Astrocyte (in vitro differentiated cells and primary cell): Measurements from ENCODE around the gene SORBS2. TPM values are rescaled to one million over a fixed set of nuclear protein-coding genes. Genes with fewer than 3 reads are reported as not detected.

Source experiments
- DNase-seq: peaks from one replicate; pipeline ENCODE4 v3.0.0-alpha.2; 2010; ENCODE audit warnings: low read depth
- FAIRE-seq: peaks from 2 replicates; lab custom pipeline; 2011; peaks lifted over from hg19 to GRCh38; lab: Jason Lieb, UNC
- H2AFZ ChIP-seq: 2 replicates; pipeline ENCODE4 v1.6.0; 2012; ENCODE audit warnings: low read depth, low read length, inconsistent platforms
- H3K27ac ChIP-seq: 2 replicates; pipeline ENCODE4 v1.5.1; 2011; ENCODE audit warnings: low read depth, low read length, inconsistent platforms
- H3K27me3 ChIP-seq: 2 replicates; pipeline ENCODE4 v1.6.0; 2011; ENCODE audit warnings: low read length, inconsistent platforms; ENCODE audit not compliant: insufficient read depth
- H3K36me3 ChIP-seq: 2 replicates; pipeline ENCODE4 v1.5.1; 2011; ENCODE audit warnings: low read length, inconsistent platforms; ENCODE audit not compliant: insufficient read depth
- H3K4me1 ChIP-seq: 2 replicates; pipeline ENCODE4 v1.5.1; 2011; ENCODE audit warnings: low read length, inconsistent platforms; ENCODE audit not compliant: insufficient read depth
- H3K4me2 ChIP-seq: 2 replicates; pipeline ENCODE4 v1.6.0; 2012; ENCODE audit warnings: low read length, inconsistent platforms
- H3K4me3 ChIP-seq: 2 replicates; pipeline ENCODE4 v1.5.1; 2011; ENCODE audit warnings: low read depth, mild to moderate bottlenecking, low read length, inconsistent platforms; ENCODE audit not compliant: insufficient read depth
- H3K79me2 ChIP-seq: 2 replicates; pipeline ENCODE4 v1.6.0; 2012; ENCODE audit warnings: mild to moderate bottlenecking, low read length, inconsistent platforms; ENCODE audit not compliant: insufficient read depth
- H3K9ac ChIP-seq: 2 replicates; pipeline ENCODE4 v1.6.0; 2012; ENCODE audit warnings: mild to moderate bottlenecking, low read length, inconsistent platforms
- H3K9me3 ChIP-seq: 2 replicates; pipeline ENCODE4 v1.5.1; 2012; ENCODE audit warnings: low read depth, mild to moderate bottlenecking, low read length, inconsistent platforms; ENCODE audit not compliant: insufficient read depth
- H4K20me1 ChIP-seq: 2 replicates; pipeline ENCODE4 v1.6.0; 2012; ENCODE audit warnings: low read length, inconsistent platforms; ENCODE audit not compliant: insufficient read depth
- H3K27ac Mint-ChIP-seq: one replicate; pipeline ENCODE4 v1.8.0; 2021; ENCODE audit warnings: mild to moderate bottlenecking, mixed read lengths; ENCODE audit not compliant: unreplicated experiment
- H3K27me3 Mint-ChIP-seq: one replicate; pipeline ENCODE4 v1.8.0; 2021; ENCODE audit warnings: low read depth, mixed read lengths; ENCODE audit not compliant: unreplicated experiment
- H3K36me3 Mint-ChIP-seq: one replicate; pipeline ENCODE4 v1.8.0; 2021; ENCODE audit warnings: low read depth, mixed read lengths; ENCODE audit not compliant: unreplicated experiment
- H3K4me1 Mint-ChIP-seq: one replicate; pipeline ENCODE4 v1.8.0; 2021; ENCODE audit warnings: low read depth, mixed read lengths; ENCODE audit not compliant: unreplicated experiment
- H3K4me3 Mint-ChIP-seq: one replicate; pipeline ENCODE4 v1.8.0; 2021; ENCODE audit warnings: mild to moderate bottlenecking, moderate library complexity, mixed read lengths; ENCODE audit not compliant: unreplicated experiment
- H3K9me3 Mint-ChIP-seq: one replicate; pipeline ENCODE4 v1.8.0; 2021; ENCODE audit warnings: mild to moderate bottlenecking, mixed read lengths; ENCODE audit not compliant: unreplicated experiment
- EZH2 ChIP-seq: IDR thresholded peaks from 2 replicates; pipeline ENCODE4 v1.6.1; 2012; ENCODE audit warnings: mild to moderate bottlenecking, low read length, inconsistent platforms; ENCODE audit not compliant: insufficient read depth
- total RNA-seq: library from RNA; stranded (reverse); gene quantifications from 2 replicates; pipeline ENCODE4 v1.2.1, GENCODE V29; 2021
- TF ChIP-seq, protein P1 (sequence below): IDR thresholded peaks from 2 replicates; pipeline ENCODE4 v1.5.1; 2011; ENCODE audit warnings: low read depth, mild to moderate bottlenecking, inconsistent platforms, low read length, moderate library complexity; ENCODE audit not compliant: insufficient read depth

SORBS2 gene
- total RNA-seq, 1 donor from 2014 or later, result 97.4 TPM

DNA sequence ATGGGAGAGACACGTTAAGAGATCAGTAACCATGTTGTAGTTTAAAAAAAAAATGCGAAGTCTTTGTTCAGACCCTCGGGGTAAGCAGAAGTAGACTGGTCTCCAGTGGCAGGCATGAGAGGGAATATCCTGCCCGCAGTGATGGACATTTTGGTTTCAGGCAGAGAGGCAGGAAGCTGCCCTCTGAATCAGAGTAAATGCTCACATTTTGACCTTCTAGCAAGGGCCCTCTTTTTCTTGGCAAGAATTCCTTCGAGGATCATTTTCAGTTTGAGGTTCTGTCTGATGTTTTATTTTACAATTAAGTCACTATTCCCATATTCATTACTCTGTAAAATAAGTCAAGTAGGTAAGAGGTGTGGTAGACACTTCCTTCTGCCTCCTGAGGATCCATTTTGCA, 28.4 kb downstream of the SORBS2 start:
- Histone ChIP-seq H4K20me1 (no peaks in the 10 kb centered on the region), H2AFZ (no peak overlapping the region), H3K4me1 (peaks cover 7% of the 10 kb centered on the region), H3K36me3 (no peaks in the 10 kb centered on the region), H3K79me2 (no peaks in the 10 kb centered on the region), H3K27me3 (no peaks in the 10 kb centered on the region), H3K9me3 (no peaks in the 10 kb centered on the region), H3K4me3 (no peak overlapping the region), H3K9ac (no peak overlapping the region), H3K27ac (no peak overlapping the region), H3K4me2 (no peak overlapping the region)
- no peaks in the 10 kb centered on the region for H3K27me3 Mint-ChIP-seq
- no peaks in the 10 kb centered on the region for H3K36me3 Mint-ChIP-seq
- FAIRE-seq, result no peak
- H3K4me3 Mint-ChIP-seq, result no peak overlapping the region
- H3K9me3 Mint-ChIP-seq, result no peaks in the 10 kb centered on the region
- H3K27ac Mint-ChIP-seq, result no peak overlapping the region
- peaks cover 32% of the 10 kb centered on the region for H3K4me1 Mint-ChIP-seq
- DNase-seq, result no peak
- TF ChIP-seq, protein P1, sequence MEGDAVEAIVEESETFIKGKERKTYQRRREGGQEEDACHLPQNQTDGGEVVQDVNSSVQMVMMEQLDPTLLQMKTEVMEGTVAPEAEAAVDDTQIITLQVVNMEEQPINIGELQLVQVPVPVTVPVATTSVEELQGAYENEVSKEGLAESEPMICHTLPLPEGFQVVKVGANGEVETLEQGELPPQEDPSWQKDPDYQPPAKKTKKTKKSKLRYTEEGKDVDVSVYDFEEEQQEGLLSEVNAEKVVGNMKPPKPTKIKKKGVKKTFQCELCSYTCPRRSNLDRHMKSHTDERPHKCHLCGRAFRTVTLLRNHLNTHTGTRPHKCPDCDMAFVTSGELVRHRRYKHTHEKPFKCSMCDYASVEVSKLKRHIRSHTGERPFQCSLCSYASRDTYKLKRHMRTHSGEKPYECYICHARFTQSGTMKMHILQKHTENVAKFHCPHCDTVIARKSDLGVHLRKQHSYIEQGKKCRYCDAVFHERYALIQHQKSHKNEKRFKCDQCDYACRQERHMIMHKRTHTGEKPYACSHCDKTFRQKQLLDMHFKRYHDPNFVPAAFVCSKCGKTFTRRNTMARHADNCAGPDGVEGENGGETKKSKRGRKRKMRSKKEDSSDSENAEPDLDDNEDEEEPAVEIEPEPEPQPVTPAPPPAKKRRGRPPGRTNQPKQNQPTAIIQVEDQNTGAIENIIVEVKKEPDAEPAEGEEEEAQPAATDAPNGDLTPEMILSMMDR, result no peak
- no peak for TF ChIP-seq EZH2

DNA sequence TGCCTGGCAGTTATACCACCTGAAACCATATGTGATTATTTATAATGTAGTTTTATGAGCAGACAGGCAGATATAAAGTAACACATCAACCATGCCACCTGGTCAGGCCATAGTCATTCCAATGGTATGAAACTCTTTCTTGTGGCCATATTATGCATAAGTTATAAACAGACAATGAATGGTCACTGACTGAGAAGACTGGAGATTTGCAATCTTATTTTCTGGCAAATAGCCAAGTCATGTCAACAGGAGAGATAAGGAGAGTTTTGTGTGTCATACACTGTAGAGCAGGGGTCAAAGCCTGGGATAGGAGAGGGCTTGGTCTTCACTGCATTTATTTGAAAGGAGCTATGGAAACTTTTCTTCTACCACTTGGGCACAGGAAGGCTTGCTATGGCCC, 29.5 kb downstream of the SORBS2 start:
- Histone ChIP-seq H3K9me3 (no peaks in the 10 kb centered on the region), H3K27me3 (no peaks in the 10 kb centered on the region), H3K4me3 (no peak overlapping the region), H2AFZ (no peak overlapping the region), H3K36me3 (no peaks in the 10 kb centered on the region), H4K20me1 (no peaks in the 10 kb centered on the region), H3K4me1 (peaks cover 7% of the 10 kb centered on the region), H3K9ac (no peak overlapping the region), H3K79me2 (no peaks in the 10 kb centered on the region), H3K4me2 (no peak overlapping the region), H3K27ac (no peak overlapping the region)
- DNase-seq (peak; percentile 60), FAIRE-seq (peak; percentile 68)
- Mint-ChIP-seq H3K27me3 (no peaks in the 10 kb centered on the region), H3K27ac (no peak overlapping the region), H3K4me1 (peaks cover 33% of the 10 kb centered on the region), H3K9me3 (no peaks in the 10 kb centered on the region), H3K4me3 (no peak overlapping the region), H3K36me3 (no peaks in the 10 kb centered on the region)
- TF ChIP-seq EZH2, result no peak
- TF ChIP-seq, protein P1, result no peak

DNA sequence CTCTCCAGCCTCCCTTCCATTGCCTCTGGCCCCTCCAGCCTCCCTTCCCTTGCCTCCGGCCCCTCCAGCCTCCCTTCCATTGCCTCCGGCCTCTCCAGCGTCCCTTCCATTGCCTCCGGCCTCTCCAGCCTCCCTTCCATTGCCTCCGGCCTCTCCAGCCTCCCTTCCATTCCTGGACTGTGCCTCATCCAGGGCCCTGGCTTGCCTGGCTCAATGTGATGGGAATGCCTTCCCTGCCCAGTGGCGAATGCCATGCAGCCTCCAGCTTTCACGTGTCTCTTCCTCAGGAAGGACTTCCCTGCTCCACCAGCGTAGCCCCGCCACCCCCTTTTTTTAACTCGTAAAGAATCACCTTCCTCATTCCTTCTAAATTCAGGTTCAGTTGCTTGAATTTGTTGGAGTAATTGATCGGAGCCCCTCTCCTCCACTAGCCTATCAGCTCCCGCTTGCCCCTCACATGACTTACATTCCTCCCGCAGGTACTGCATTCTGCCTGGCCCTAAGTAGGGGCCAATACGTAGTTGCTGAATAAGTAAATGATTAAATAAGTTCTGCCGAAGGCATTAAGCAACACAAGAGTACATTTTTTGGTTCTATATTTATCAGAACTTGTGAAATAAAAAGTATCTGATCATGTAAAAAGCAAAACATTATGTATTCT, 30.3 kb downstream of the SORBS2 start:
- Histone ChIP-seq H3K9ac (no peak overlapping the region), H3K79me2 (no peaks in the 10 kb centered on the region), H4K20me1 (no peaks in the 10 kb centered on the region), H3K9me3 (no peaks in the 10 kb centered on the region), H3K36me3 (no peaks in the 10 kb centered on the region), H3K4me2 (no peak overlapping the region), H3K27me3 (no peaks in the 10 kb centered on the region), H3K4me3 (no peak overlapping the region), H3K27ac (no peak overlapping the region), H2AFZ (no peak overlapping the region), H3K4me1 (peaks cover 7% of the 10 kb centered on the region)
- Mint-ChIP-seq H3K4me3 (no peak overlapping the region), H3K27me3 (no peaks in the 10 kb centered on the region), H3K36me3 (no peaks in the 10 kb centered on the region), H3K4me1 (peaks cover 33% of the 10 kb centered on the region), H3K27ac (peak overlapping the region; percentile 66), H3K9me3 (no peaks in the 10 kb centered on the region)
- TF ChIP-seq, protein P1, result no peak
- no peak for TF ChIP-seq EZH2
- FAIRE-seq, result no peak
- DNase-seq, result no peak
